Suppressor macrophage (primary cell): Measurements from ENCODE around the gene ZC3H7A.
"Not testable (repeated sequence)": the region's sequence is repeated elsewhere in the genome, so short reads cannot be mapped to it uniquely, and the experiment has no call there.

ENCODE experiments used
- DNase-seq, 4 experiments: peaks; one replicate each; pipeline ENCODE4 v3.0.0-alpha.2; 2020 to 2022
- total RNA-seq, 17 experiments: gene quantifications; one replicate each; lab custom pipeline; 2026; ENCODE audit warnings: mixed read lengths in 6 of 17, inconsistent platforms in 3 of 17; lab: John Stamatoyannopoulos, UW

ZC3H7A gene, protein sequence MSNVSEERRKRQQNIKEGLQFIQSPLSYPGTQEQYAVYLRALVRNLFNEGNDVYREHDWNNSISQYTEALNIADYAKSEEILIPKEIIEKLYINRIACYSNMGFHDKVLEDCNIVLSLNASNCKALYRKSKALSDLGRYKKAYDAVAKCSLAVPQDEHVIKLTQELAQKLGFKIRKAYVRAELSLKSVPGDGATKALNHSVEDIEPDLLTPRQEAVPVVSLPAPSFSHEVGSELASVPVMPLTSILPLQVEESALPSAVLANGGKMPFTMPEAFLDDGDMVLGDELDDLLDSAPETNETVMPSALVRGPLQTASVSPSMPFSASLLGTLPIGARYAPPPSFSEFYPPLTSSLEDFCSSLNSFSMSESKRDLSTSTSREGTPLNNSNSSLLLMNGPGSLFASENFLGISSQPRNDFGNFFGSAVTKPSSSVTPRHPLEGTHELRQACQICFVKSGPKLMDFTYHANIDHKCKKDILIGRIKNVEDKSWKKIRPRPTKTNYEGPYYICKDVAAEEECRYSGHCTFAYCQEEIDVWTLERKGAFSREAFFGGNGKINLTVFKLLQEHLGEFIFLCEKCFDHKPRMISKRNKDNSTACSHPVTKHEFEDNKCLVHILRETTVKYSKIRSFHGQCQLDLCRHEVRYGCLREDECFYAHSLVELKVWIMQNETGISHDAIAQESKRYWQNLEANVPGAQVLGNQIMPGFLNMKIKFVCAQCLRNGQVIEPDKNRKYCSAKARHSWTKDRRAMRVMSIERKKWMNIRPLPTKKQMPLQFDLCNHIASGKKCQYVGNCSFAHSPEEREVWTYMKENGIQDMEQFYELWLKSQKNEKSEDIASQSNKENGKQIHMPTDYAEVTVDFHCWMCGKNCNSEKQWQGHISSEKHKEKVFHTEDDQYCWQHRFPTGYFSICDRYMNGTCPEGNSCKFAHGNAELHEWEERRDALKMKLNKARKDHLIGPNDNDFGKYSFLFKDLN
- 28.3 to 87.1 (median 46.1) reads per million in 17 experiments for total RNA-seq

DNA sequence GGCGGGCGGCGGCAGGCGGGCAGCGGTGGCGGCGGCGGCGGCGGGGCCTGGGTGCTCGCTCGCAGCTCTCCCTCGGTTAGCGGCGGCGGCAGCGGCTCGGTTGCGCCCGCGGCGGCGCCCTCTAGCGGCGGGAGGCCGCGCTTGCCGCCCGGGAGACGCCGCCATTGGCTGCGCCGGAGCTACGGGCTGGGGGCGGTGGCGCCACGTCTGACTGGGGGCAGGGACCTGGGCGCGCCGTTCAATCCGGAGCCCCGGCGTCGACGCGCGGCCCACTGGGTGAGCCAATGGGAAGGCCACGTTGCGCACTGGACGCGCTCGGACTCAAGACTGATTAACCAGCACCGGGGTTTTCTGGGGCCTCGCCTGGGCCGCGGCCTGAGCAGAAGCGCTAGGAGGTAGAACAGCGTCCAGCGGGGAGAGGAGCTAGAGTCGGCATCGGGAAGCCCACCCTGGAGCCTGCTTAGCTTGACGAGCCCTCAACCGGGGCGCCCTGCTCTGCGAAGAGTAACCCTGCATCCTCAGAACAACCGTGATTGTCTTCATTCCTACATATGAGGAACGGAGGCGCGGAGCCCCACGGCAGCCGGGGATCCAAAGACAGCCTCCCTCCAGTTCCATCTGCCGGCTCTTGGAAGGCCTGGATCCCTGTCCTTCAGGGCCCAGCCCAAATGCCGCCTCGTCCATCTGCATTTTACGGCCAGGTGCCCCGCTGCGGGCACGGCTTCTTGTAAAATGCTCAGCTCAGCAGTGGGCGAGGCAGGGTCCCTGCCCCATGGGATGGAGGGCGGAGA is at the start of gene ZC3H7A:
Gene ZC3H7A, minus strand, starts transcription at position 93 of the 791 bp plus-strand sequence. CDS start 14,904 bp downstream, outside the sequence.
- DNase-seq = peak; percentile 99

DNA sequence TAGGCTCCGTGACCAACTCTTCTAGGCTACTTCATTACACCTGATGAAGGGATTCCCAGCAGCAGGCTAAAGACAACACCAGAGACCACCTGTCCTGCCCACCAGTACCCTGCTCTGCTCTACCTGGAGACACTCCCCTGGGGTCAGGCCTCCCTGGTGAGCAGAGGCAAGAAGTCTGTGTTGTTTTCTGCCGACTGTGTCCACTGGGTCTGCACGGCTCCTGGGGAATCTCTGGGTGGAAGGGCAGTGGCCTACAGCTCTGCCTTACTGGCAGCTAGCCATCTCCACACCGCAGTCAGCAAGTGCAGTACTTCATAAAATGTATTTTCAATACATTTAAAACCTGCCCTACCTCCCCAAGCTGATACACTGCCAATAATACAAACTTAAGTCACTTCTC is 47.4 kb upstream of the ZC3H7A start:
- DNase-seq = no peak

DNA sequence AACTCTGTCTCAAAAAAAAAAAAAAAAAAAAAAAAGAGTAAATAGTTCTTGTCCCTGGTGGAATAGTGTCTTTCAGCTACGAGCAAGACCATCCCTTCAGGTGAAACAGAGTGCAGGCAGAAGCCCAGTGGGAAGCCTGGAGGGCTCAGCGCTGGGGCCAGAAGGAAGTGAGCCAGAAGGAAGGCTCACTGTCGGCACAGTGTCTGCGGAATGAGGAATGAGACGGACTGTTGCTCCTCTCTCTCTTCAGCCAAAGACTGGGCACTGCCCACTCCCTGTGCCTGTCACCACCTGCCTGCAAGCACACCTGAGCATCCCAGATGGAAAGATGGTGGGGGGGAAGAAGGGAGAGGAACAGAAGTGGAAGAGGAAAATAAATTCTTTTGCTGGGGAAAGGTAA is 46.8 kb upstream of the ZC3H7A start:
- no peak for DNase-seq

DNA sequence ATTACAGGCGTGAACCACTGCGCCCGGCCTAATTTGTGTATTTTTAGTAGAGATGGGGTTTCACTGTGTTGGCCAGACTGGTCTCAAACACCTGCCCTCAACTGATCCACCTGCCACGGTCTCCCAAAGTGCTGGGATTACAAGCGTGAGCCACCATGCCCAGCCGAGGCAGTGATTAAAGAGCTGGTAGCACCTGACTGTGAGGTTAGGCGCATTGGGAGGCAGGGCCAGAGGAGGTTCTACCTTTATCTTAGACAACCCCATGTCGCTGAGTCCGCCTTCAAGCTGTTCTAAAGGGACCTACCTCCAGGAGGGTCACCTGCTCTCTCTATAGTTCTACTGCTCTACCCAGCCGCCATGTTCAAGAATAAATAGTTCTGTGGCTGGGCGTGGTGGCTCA is 46.1 kb upstream of the ZC3H7A start:
- DNase-seq = no peak

DNA sequence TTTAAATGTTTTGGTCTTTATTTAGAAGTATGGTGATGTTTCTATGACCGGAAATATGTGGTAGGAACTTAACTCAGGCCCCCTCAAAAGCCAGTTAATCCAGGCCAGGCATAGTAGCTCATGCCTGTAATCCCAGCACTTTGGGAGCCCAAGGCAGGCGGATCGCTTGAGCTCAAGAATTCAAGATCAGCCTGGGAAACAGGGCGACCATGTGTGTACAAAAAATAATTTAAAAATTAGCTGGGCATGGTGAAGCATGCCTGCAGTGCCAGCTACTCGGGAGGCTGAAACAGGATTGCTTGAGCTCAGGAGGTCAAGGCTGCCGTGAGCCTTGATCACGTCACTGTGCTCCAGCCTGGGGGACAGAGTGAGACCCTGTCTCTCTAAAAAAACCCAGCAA is 44.0 kb upstream of the ZC3H7A start:
- no peak for DNase-seq

DNA sequence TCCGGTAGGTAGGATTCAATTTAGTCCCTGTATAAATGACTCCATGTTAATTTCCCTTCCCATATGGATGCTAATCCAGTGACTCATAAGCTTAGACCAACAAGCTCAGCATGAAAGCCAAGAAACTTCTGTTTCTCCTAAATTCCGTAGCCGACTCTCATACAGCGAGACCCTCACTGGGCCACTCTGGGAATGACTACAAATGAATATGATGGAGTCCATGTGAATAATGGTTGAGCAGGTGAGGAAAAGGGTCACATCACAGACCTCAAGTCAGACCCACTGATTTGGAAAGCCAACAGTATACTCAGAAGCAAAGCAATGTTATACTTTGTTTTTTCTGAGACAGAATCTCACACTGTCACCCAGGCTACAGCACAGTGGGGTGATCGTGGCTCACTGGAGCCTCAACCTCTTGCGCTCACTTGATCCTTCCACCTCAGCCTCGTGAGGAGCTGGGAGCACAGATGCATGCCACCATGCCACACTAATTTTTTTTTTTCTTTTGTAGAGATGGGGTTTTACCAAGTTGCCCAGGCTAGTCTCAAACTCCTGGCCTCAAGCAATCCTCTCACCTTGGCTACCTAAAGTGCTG is 39.7 kb upstream of the ZC3H7A start:
- DNase-seq = no peak

DNA sequence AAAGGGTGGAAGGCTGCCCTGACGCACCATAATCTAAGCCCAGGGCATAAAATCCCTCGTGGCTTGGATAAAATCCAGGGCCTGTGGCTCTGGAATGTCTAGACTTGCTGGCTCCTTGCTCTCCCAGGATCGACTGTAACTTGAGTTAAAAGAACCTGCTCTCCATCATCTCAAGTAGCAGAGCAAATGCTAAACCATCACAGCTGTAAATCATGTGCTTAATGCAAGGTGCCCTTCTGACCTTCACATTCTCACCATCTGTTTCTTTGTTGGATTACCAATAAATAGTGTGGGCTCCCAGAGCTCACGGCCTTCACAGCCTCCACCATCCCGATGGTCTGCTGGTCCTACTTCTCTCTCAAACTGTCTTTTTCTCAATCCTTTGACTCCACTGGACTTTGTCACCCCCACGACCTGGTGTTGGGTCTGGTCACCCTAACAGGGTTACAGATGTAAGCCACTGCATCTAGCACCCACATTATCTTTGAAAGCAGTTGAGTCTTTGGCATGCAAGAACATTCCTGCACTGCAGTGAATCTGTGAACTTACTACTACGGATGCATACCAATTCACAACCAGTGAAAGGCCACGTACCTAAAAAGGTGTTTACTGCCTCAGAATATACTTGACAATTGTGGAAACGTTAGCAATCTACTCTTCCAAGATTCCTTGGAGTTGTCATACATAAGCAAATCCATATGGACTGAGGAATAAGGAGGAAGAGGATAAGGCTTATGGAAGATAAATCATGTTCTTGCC is 39.0 kb upstream of the ZC3H7A start:
- DNase-seq = no peak

DNA sequence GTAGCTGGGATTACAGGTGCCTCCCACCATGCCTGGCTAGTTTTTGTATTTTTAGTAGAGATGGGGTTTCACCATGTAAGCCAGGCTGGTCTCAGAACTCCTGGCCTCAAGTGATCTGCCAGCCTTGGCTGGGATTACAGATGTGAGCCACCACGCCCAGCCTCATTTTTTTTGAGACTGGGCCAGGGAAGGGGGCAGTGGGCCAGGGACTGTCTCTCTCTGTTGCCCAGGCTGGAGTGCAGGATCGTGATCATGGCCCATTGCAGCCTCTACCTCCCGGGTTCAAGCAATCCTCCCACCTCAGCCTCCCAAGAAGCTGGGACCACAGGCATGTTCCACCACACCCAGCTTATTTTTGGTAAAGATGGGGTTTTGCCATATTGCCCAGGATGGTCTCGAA is 38.3 kb upstream of the ZC3H7A start:
- no peak for DNase-seq

DNA sequence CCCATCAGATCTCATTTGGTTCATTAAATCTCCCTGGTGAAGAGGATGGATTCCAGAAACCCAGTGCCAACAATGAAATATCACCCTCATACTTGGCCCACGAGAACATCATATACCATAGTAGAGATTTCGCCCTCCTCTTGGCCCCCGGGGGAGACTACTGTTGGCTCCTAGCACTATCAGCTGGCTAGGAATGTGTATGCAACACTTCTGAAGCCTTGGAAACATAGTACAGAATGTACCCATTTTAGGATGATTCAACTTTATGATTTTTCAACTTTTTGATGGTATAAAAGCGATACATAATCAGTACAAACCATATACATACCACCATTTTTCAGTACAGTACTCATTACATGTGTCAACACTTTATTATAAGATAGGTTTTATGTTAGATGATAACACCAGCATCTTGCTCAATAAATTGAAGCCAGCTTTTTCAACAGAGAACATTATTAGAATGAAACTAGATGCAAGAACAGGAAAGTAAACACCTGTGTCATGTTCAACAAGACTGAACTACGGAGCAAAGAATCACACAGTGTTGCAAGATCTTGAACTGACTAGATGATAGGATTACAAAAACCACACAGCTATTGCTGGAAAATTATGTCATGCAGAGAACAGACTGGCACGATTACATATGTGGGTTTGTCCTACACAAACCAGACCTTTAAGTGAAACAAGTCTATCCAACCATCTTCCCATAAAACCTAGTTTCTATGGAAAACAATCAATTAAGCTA is 37.1 kb upstream of the ZC3H7A start:
- DNase-seq = peak; percentile 35 to 72 (median 50)

DNA sequence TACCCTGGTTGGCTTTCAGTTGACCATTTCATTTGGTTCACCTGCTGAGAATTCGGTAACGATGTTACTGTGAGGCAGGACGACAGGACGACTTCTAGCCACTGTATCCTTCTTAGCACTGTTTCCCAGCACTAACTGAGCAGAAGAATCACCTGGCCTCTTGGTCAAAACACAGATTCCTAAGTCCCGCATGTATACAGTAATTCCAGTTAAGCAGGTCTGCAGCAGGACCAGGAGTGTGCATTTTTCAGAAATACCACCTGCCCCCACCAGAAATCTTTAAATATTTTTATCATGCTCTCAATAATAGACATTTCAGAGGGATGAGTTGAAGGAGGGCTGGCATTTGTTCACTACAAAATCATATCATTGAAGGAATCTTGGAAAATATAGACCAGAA is 31.6 kb upstream of the ZC3H7A start:
- DNase-seq = no peak

DNA sequence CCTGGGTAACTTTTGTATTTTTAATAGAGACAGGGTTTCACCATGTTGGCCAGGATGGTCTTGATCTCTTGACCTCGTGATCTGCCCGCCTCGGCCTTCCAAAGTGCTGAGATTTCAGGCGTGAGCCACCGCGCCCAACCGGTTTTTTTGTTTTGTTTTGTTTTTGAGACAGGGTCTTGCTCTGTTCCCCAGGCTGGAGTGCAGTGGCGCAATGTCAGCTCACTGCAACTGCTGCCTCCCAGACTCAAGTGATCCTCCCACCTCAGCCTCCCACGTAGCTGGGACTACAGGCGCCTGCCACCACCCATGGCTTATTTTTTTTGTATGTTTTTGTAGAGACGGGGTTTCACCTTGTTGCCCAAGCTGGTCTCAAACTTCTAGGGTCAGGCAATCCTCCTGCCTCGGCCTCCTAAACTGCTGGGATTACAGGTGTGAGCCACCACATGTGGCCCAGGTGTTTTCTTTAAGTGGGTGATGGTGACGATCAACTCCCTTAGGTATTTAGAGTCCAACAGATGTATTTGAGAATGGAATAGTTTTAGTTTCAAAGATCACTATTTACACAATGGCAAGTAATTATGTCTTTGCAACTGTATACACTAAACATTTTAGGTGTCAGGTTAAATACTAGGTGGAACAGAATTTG is 28.6 kb upstream of the ZC3H7A start:
- DNase-seq = peak in 3 of 4 experiments; percentile 10 to 39 (median 18)

DNA sequence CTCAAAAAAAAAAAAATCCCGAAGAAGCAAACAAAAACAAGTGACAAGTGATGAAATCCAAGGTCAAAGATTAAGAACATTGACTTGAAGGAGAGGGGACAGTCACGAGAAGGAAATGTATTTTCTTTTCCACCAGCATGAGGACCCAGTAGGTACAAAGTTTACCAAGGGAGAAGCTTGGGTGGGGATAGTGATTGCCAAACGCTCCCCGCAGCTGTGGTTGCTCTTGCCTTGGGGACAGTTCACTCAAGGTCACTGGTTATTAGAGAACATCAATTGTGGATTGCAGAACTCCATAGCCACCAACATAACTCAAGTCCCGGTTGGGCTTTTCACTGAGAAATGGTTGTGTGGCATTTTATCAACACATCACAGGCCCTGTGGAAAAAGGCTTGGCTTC is 27.3 kb upstream of the ZC3H7A start:
- DNase-seq = peak; percentile 84 to 92 (median 91)

DNA sequence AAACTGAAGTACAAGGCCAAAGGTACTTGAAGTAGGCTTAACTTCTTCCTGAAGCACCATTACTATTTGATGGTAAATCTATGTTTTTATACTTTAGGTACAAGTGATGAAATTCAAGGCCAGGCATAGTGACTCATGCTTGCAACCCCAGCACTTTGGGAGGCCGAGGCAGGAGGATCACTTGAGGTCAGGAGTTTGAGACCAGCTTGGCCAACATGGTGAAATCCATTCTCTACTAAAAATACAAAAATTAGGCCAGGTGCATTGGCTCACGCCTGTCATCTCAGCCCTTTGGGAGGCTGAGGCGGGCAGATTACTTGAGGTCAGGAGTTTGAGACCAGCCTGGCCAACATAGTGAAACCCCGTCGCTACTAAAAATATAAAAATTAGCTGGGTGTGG is 26.6 kb upstream of the ZC3H7A start:
- peak in 1 of 4 experiments; percentile 7 for DNase-seq

DNA sequence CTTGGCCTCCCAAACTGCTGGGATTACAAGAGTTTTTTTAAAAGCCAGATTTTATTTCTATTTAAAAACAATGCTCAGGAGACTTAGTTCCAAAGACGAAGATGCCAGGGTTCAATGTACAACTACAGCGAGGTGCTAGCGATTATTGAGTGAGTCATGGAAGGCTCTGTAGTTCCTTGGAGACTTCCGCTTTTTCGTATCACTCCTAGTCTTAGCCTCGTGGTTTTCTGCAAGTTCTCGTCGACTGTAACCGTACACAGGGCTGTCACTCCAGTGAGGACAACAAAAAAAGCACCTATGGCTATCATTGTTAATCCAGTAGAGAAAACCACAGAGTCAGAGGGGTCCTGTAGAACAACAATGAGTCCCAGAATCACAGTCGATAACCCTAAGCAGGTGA is 22.7 kb upstream of the ZC3H7A start:
- DNase-seq = peak; percentile 61 to 87 (median 78)

DNA sequence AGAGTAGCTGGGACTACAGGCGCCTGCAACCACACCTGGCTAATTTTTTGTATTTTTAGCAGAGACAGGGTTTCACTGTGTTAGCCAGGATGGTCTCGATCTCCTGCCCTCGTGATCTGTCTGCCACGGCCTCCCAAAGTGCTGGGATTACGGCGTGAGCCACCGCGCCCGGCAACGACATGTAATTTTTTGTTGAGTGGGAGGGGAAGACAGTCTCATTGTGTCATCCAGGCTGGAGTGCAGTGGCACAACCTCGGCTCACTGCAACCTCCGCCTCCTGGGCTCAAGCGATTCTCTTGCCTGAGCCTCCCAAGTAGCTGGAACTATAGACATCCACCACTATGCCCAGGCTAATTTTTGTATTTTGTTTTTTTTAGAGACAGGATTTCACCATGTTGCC is 21.9 kb upstream of the ZC3H7A start:
- not testable (repeated sequence) for DNase-seq

DNA sequence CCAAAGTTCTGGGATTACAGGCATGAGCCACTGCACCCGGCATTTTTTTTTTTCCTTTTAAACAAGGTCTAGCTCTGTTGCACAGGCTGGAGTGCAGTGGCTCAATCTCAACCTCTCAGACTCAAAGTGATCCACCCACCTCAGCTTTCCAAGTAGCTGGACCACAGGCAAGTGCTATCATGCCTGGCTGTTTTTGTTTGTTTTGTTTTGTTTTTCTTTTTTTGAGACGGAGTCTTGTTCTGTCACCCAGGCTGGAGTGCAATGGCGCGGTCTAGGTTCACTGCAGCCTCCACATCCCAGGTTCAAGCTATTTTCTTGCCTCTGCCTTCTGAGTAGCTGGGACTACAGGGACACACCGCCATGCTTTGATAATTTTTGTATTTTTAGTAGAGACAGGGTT is 19.1 kb upstream of the ZC3H7A start:
- DNase-seq = no peak

DNA sequence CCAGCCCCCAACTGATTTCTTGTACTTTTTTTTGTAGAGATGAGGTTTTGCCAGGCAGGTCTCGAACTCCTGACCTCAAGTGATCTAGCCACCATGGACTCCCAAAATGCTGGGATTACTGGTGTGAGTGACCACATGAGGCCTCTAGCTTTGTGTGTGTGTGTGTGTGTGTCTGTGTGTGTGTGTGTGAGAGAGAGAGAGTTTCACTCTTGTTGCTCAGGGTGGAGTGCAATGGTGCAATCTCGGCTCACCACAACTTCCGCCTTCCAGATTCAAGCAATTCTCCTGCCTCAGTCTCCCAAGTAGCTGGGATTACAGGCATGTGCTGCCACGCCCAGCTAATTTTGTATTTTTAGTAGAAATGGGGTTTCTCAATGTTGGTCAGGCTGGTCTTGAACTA is 17.7 kb upstream of the ZC3H7A start:
- peak; percentile 57 to 77 (median 69) for DNase-seq

DNA sequence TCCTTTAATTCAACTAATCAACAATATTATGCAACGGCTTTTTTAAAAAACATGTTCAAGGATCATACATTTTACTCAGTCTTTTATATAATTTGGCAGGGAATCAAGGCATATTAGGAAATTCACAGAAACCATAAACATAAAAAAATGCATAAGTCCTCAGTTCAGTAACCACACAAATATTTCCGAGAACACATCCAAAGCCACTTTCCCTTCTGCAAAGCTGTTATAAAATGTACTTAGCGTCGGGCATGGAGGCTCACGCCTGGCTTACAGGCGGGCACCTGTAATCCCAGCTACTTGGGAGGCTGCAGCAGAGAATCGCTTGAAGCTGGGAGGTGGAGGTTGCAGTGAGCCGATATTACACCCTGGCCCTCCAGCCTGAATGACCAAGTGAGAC is 9.7 kb upstream of the ZC3H7A start:
- DNase-seq = peak in 2 of 4 experiments; percentile 19 to 22

DNA sequence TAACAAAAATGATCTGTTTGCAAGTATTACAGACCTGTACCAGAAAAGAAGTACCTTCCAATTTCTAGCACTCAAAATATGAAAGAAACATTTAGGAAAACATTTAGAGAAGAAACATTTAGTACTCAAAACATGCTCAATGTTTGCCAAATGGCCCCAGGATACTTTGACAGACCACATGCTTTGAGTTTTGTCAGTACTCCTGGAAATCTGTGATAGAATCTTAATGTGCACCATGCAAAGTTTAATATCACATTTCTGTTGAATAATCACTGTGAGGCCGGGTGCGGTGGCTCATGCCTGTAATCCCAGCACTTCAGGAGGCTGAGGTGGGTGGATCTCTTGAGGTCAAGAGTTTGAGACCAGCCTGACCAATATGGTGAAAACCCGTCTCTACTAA is 8.5 kb upstream of the ZC3H7A start:
- DNase-seq = no peak

DNA sequence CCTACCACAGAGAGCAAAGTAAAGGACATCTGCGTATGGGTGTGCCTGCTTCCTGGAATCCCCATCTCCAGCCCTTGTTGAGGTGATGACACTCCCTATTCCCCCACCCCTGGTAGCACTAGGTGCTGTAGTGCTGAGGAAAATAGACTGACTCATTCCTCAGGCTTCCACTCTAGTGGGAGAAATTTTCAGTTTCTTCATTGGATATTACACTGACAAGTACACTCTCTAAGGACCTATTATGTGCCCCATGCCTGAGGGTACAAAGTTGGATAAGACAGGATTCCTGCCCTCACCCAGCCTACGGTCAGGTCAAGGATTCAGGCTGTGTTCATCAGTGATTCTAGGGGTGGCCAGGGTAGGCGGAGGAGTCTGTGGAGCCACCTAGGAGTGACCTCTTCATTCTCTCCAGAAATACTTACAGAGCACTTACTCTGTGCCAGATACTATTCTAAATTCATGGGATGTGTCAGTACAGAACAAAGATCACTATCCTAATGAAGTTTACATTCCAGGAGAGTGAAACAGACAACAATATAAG is 4.5 kb upstream of the ZC3H7A start:
- DNase-seq = no peak
